Measurements from ENCODE around the gene CYP4A11.
"Not testable (repeated sequence)": the region's sequence is repeated elsewhere in the genome, so short reads cannot be mapped to it uniquely, and the experiment has no call there.

CYP4A11 gene

DNA sequence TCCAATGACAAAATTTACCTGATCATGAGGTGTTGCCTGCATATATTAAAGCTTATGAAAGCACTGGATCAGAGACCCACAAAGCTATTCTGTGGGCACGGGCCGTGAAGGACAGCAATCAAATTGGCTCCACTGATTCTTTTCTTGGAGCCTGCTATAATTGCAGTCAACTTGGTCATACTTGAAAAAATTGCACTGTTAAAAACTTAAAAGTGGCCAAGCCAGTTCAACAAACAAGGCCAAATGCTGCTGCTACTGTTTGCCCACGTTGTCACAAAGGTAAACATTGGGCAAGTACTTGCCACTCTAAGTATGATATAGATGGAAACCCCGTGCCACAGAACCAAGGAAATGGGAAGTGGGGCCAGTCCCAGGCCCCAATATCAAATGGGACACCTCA, 37.8 kb downstream of the CYP4A11 start:
- Histone ChIP-seq H3K4me2 (ENCODE audit: low read depth, low read length, poor library complexity, severe bottlenecking) (no peak overlapping the region), H3K27ac (ENCODE audit: low read depth, low read length) (no peak overlapping the region), H2AFZ (ENCODE audit: low read depth, low read length, severe bottlenecking) (no peak overlapping the region), H3K79me2 (ENCODE audit: insufficient read depth, low read length) (no peaks in the 10 kb centered on the region), H3K36me3 (ENCODE audit: low read length) (no peaks in the 10 kb centered on the region), H3F3A (ENCODE audit: insufficient read depth) (no peaks in the 10 kb centered on the region), H4K20me1 (ENCODE audit: low read depth, low read length) (no peaks in the 10 kb centered on the region), H3K27me3 (ENCODE audit: low read length) (no peaks in the 10 kb centered on the region), H3K9ac (ENCODE audit: low read length) (no peak overlapping the region), H3K9me3 (ENCODE audit: insufficient read depth, low read length) (no peaks in the 10 kb centered on the region), H3K9me2 (replicated peaks; ENCODE audit: insufficient read depth, low read length) (no peaks in the 10 kb centered on the region), H3K4me3 (ENCODE audit: insufficient read depth, low read length, poor library complexity, severe bottlenecking) (no peak overlapping the region)
- no peak for TF ChIP-seq EZH2phosphoT487 (conservative IDR thresholded peaks at IDR 0.05; ENCODE audit: low read length)
- TF ChIP-seq, protein P1, sequence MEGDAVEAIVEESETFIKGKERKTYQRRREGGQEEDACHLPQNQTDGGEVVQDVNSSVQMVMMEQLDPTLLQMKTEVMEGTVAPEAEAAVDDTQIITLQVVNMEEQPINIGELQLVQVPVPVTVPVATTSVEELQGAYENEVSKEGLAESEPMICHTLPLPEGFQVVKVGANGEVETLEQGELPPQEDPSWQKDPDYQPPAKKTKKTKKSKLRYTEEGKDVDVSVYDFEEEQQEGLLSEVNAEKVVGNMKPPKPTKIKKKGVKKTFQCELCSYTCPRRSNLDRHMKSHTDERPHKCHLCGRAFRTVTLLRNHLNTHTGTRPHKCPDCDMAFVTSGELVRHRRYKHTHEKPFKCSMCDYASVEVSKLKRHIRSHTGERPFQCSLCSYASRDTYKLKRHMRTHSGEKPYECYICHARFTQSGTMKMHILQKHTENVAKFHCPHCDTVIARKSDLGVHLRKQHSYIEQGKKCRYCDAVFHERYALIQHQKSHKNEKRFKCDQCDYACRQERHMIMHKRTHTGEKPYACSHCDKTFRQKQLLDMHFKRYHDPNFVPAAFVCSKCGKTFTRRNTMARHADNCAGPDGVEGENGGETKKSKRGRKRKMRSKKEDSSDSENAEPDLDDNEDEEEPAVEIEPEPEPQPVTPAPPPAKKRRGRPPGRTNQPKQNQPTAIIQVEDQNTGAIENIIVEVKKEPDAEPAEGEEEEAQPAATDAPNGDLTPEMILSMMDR (IDR thresholded peaks at IDR 0.05; ENCODE audit: insufficient read depth, low read length, poor library complexity, severe bottlenecking): no peak

DNA sequence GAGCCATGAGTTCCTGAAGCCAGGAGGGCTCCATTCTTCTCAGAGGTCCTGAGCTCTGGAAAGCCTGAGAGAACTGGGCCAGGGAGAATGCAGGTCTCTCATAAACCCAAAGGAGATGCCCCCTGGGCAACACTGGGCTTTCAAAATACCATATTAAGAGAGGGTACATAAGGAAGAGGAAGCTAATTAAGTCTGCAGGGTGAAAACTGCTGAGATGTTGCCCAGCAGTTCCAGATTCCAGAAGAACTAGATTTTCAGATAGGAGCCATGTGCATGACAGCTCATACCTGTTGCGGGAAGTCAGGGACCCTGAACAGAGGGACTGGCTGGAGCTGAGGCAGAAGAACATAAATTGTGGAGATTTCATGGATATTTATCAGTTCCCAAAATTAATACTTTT, 40.9 kb downstream of the CYP4A11 start:
- Histone ChIP-seq H3K4me2 (ENCODE audit: low read depth, low read length, poor library complexity, severe bottlenecking) (no peak overlapping the region), H3K79me2 (ENCODE audit: insufficient read depth, low read length) (no peaks in the 10 kb centered on the region), H3K9me3 (ENCODE audit: insufficient read depth, low read length) (no peaks in the 10 kb centered on the region), H3K27ac (ENCODE audit: low read depth, low read length) (no peak overlapping the region), H3K9me2 (replicated peaks; ENCODE audit: insufficient read depth, low read length) (no peaks in the 10 kb centered on the region), H3K36me3 (ENCODE audit: low read length) (no peaks in the 10 kb centered on the region), H2AFZ (ENCODE audit: low read depth, low read length, severe bottlenecking) (no peak overlapping the region), H4K20me1 (ENCODE audit: low read depth, low read length) (no peaks in the 10 kb centered on the region), H3K4me3 (ENCODE audit: insufficient read depth, low read length, poor library complexity, severe bottlenecking) (no peak overlapping the region), H3K27me3 (ENCODE audit: low read length) (no peaks in the 10 kb centered on the region), H3F3A (ENCODE audit: insufficient read depth) (no peaks in the 10 kb centered on the region), H3K9ac (ENCODE audit: low read length) (no peak overlapping the region)
- TF ChIP-seq, protein P1 (IDR thresholded peaks at IDR 0.05; ENCODE audit: insufficient read depth, low read length, poor library complexity, severe bottlenecking): no peak
- TF ChIP-seq EZH2phosphoT487 (conservative IDR thresholded peaks at IDR 0.05; ENCODE audit: low read length): no peak

DNA sequence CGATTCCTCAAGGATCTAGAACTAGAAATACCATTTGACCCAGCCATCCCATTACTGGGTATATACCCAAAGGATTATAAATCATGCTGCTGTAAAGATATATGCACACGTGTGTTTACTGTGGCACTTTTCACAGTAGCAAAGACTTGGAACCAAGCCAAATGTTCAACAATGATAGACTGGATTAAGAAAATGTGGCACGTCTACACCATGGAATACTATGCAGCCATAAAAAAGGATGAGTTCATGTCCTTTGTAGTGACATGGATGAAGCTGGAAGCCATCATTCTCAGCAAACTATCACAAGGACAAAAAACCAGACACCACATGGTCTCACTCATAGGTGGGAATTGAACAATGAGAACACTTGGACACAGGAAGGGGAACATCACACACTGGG, 59.6 kb downstream of the CYP4A11 start:
- H3K79me2 ChIP-seq (ENCODE audit: insufficient read depth, low read length); H3K9me2 ChIP-seq (replicated peaks; ENCODE audit: insufficient read depth, low read length); H3F3A ChIP-seq (ENCODE audit: insufficient read depth); H3K4me2 ChIP-seq (ENCODE audit: low read depth, low read length, poor library complexity, severe bottlenecking); H3K9me3 ChIP-seq (ENCODE audit: insufficient read depth, low read length); H3K36me3 ChIP-seq (ENCODE audit: low read length); H3K27ac ChIP-seq (ENCODE audit: low read depth, low read length); H3K4me3 ChIP-seq (ENCODE audit: insufficient read depth, low read length, poor library complexity, severe bottlenecking); H4K20me1 ChIP-seq (ENCODE audit: low read depth, low read length); H3K9ac ChIP-seq (ENCODE audit: low read length); H2AFZ ChIP-seq (ENCODE audit: low read depth, low read length, severe bottlenecking); H3K27me3 ChIP-seq (ENCODE audit: low read length): not testable (repeated sequence)
